ENCODE data around the gene PIRT.

DNA sequence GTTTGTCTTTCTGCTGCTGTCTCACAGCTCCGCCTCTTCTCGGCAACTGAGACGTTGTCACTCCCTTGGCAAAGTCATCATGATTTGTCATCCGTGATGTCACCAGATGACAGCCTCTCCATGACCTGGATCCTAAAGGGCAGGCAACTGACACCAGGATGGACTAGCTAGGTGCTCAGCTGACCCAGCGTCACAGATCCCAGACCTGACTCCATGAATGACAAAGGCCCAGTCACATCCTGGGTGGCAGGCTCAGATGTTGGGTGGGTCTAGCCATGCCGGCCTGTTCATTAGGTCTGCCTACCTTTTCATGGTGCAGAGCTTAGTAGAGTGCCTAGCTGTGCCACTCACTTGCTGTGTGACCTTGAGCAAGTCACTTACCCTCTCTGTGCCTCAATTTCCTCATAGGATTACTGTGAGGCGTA is 30.2 kb downstream of the PIRT start:
- TF ChIP-seq, protein P1, sequence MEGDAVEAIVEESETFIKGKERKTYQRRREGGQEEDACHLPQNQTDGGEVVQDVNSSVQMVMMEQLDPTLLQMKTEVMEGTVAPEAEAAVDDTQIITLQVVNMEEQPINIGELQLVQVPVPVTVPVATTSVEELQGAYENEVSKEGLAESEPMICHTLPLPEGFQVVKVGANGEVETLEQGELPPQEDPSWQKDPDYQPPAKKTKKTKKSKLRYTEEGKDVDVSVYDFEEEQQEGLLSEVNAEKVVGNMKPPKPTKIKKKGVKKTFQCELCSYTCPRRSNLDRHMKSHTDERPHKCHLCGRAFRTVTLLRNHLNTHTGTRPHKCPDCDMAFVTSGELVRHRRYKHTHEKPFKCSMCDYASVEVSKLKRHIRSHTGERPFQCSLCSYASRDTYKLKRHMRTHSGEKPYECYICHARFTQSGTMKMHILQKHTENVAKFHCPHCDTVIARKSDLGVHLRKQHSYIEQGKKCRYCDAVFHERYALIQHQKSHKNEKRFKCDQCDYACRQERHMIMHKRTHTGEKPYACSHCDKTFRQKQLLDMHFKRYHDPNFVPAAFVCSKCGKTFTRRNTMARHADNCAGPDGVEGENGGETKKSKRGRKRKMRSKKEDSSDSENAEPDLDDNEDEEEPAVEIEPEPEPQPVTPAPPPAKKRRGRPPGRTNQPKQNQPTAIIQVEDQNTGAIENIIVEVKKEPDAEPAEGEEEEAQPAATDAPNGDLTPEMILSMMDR (IDR thresholded peaks at IDR 0.05), result no peak
- no peak for TF ChIP-seq POLR2A (IDR thresholded peaks at IDR 0.05)
